Lower leg skin (tissue), 3 donors: ENCODE measurements around the gene EXPH5.

Experiments
- POLR2A ChIP-seq, 2 donors: fragments of 450-650 bp; IDR thresholded peaks; one replicate each; pipeline ENCODE4 v1.6.1; 2016 to 2017; ENCODE audit warnings: antibody characterized with exemption in 2 of 2, mild to moderate bottlenecking in 1 of 2, moderate library complexity in 1 of 2
- TF ChIP-seq, protein P1 (sequence below), 3 donors: fragments of 450-650 bp; IDR thresholded peaks; one replicate each; pipeline ENCODE4 v1.5.1; 2016; ENCODE audit warnings: antibody characterized with exemption in 3 of 3, mild to moderate bottlenecking in 3 of 3, moderate library complexity in 2 of 3

DNA sequence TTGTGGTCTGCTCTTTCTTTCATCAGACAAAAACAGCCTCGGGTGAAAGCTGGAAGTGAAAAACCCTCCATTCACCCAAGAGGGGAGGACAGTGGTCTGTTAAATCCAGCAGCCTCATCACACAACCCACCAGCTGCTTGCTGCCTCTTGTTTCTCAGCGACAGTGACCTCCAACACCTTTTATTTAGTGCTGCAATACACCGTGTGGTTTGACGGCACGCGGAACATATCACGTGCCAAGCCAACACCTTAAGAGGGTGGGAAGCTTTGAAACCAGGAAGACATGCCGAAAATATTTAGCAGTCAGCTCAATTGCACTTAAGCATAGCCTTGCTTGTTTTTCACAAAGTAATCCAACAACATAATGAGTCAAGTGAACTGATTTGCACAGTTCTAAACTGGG lies 55.5 kb downstream of the EXPH5 start:
- TF ChIP-seq, protein P1, sequence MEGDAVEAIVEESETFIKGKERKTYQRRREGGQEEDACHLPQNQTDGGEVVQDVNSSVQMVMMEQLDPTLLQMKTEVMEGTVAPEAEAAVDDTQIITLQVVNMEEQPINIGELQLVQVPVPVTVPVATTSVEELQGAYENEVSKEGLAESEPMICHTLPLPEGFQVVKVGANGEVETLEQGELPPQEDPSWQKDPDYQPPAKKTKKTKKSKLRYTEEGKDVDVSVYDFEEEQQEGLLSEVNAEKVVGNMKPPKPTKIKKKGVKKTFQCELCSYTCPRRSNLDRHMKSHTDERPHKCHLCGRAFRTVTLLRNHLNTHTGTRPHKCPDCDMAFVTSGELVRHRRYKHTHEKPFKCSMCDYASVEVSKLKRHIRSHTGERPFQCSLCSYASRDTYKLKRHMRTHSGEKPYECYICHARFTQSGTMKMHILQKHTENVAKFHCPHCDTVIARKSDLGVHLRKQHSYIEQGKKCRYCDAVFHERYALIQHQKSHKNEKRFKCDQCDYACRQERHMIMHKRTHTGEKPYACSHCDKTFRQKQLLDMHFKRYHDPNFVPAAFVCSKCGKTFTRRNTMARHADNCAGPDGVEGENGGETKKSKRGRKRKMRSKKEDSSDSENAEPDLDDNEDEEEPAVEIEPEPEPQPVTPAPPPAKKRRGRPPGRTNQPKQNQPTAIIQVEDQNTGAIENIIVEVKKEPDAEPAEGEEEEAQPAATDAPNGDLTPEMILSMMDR (IDR thresholded peaks at IDR 0.05), result no peak
- no peak for TF ChIP-seq POLR2A (IDR thresholded peaks at IDR 0.05)
